HEK293 (cell line): Measurements from ENCODE around the gene C19orf33.

Experiments
- BCL11A ChIP-seq: fragments of 450-650 bp; formaldehyde crosslinking; IDR thresholded peaks from 2 replicates; pipeline ENCODE4 v1.5.1; 2016; ENCODE audit warnings: low read depth, missing biosample characterization, missing genetic modification characterization
- GLIS1 ChIP-seq: fragments of 450-650 bp; formaldehyde crosslinking; IDR thresholded peaks from 2 replicates; pipeline ENCODE4 v1.5.1; 2016; ENCODE audit warnings: missing biosample characterization, missing genetic modification characterization
- HOXC10 ChIP-seq: sonication (generic); formaldehyde crosslinking; IDR thresholded peaks from 2 replicates; pipeline ENCODE4 v1.8.1; 2023; ENCODE audit warnings: mild to moderate bottlenecking, missing genetic modification reagents
- KLF1 ChIP-seq: fragments of 450-650 bp; formaldehyde crosslinking; IDR thresholded peaks from 2 replicates; pipeline ENCODE4 v1.5.1; 2016; ENCODE audit warnings: missing biosample characterization, missing genetic modification characterization
- KLF9 ChIP-seq: fragments of 450-650 bp; formaldehyde crosslinking; IDR thresholded peaks from 2 replicates; pipeline ENCODE4 v1.5.1; 2016; ENCODE audit warnings: missing biosample characterization, missing genetic modification characterization, low read depth
- ZBTB44 ChIP-seq: fragments of 450-650 bp; IDR thresholded peaks from 2 replicates; pipeline ENCODE4 v1.5.1; 2018; ENCODE audit warnings: missing biosample characterization, mild to moderate bottlenecking, missing genetic modification characterization
- ZBTB48 ChIP-seq: fragments of 450-650 bp; formaldehyde crosslinking; IDR thresholded peaks from 2 replicates; pipeline ENCODE4 v1.5.1; 2016; ENCODE audit warnings: missing biosample characterization, missing genetic modification characterization
- ZEB2 ChIP-seq: fragments of 450-650 bp; formaldehyde crosslinking; IDR thresholded peaks from 2 replicates; pipeline ENCODE4 v1.5.1; 2016; ENCODE audit warnings: missing biosample characterization, missing genetic modification characterization
- ZFP37 ChIP-seq: fragments of 450-650 bp; formaldehyde crosslinking; IDR thresholded peaks from 2 replicates; pipeline ENCODE4 v1.5.1; 2016; ENCODE audit warnings: missing biosample characterization, missing genetic modification characterization
- ZNF10 ChIP-seq: fragments of 450-650 bp; formaldehyde crosslinking; IDR thresholded peaks from 2 replicates; pipeline ENCODE4 v1.5.1; 2017; ENCODE audit warnings: missing biosample characterization, missing genetic modification characterization
- ZNF133 ChIP-seq: fragments of 450-650 bp; formaldehyde crosslinking; IDR thresholded peaks from 2 replicates; pipeline ENCODE4 v1.5.1; 2016; ENCODE audit warnings: missing biosample characterization, missing genetic modification characterization
- ZNF148 ChIP-seq: fragments of 450-650 bp; formaldehyde crosslinking; IDR thresholded peaks from 2 replicates; pipeline ENCODE4 v1.5.0; 2017; ENCODE audit warnings: missing biosample characterization, missing genetic modification characterization, borderline replicate concordance
- ZNF18 ChIP-seq: fragments of 450-650 bp; formaldehyde crosslinking; IDR thresholded peaks from 2 replicates; pipeline ENCODE4 v1.5.1; 2016; ENCODE audit warnings: missing biosample characterization, missing genetic modification characterization
- ZNF2 ChIP-seq: fragments of 450-650 bp; formaldehyde crosslinking; IDR thresholded peaks from 2 replicates; pipeline ENCODE4 v1.5.1; 2016; ENCODE audit warnings: missing biosample characterization, missing genetic modification characterization
- ZNF24 ChIP-seq: fragments of 450-650 bp; formaldehyde crosslinking; IDR thresholded peaks from 2 replicates; pipeline ENCODE4 v1.5.1; 2016; ENCODE audit warnings: missing biosample characterization, missing genetic modification characterization
- ZNF274 ChIP-seq, 2 experiments: fragments of 200-500 bp in 1 of 2; fragments of 450-650 bp in 1 of 2; sonication (Bioruptor generic) in 1 of 2; formaldehyde crosslinking in 1 of 2; IDR thresholded peaks; 2 replicates each; pipeline versions ENCODE4 v1.5.1 to v1.6.1; 2014 to 2016; ENCODE audit warnings: borderline replicate concordance in 1 of 2, inconsistent platforms in 1 of 2, low read length in 1 of 2, missing biosample characterization in 1 of 2, missing genetic modification characterization in 1 of 2
- ZNF341 ChIP-seq: fragments of 450-650 bp; formaldehyde crosslinking; IDR thresholded peaks from 2 replicates; pipeline ENCODE4; 2016; ENCODE audit warnings: low read depth, missing biosample characterization, missing genetic modification characterization
- ZNF37A ChIP-seq: fragments of 450-650 bp; IDR thresholded peaks from 2 replicates; pipeline ENCODE4 v1.5.1; 2018; ENCODE audit warnings: missing biosample characterization, missing genetic modification characterization
- ZNF488 ChIP-seq: fragments of 450-650 bp; formaldehyde crosslinking; IDR thresholded peaks from 2 replicates; pipeline ENCODE4 v1.5.1; 2016; ENCODE audit warnings: missing biosample characterization, missing genetic modification characterization
- ZNF510 ChIP-seq: fragments of 450-650 bp; formaldehyde crosslinking; IDR thresholded peaks from 2 replicates; pipeline ENCODE4 v1.5.1; 2018; ENCODE audit warnings: mild to moderate bottlenecking, missing genetic modification characterization, missing biosample characterization; ENCODE audit not compliant: insufficient replicate concordance
- ZNF521 ChIP-seq: fragments of 450-650 bp; formaldehyde crosslinking; IDR thresholded peaks from 2 replicates; pipeline ENCODE4 v1.5.1; 2017; ENCODE audit warnings: missing biosample characterization, mild to moderate bottlenecking, missing genetic modification characterization
- ZNF548 ChIP-seq: fragments of 450-650 bp; formaldehyde crosslinking; IDR thresholded peaks from 2 replicates; pipeline ENCODE4 v1.5.1; 2016; ENCODE audit warnings: missing biosample characterization, missing genetic modification characterization
- ZNF571 ChIP-seq: fragments of 450-650 bp; formaldehyde crosslinking; IDR thresholded peaks from 2 replicates; pipeline ENCODE4 v1.5.0; 2017; ENCODE audit warnings: missing biosample characterization, missing genetic modification characterization
- ZNF658 ChIP-seq: fragments of 450-650 bp; formaldehyde crosslinking; IDR thresholded peaks from 2 replicates; pipeline ENCODE4; 2016; ENCODE audit warnings: missing biosample characterization, missing genetic modification characterization
- ZNF692 ChIP-seq: fragments of 450-650 bp; formaldehyde crosslinking; IDR thresholded peaks from 2 replicates; pipeline ENCODE4 v1.5.1; 2016; ENCODE audit warnings: missing biosample characterization, missing genetic modification characterization
- ZNF76 ChIP-seq: fragments of 450-650 bp; formaldehyde crosslinking; IDR thresholded peaks from 2 replicates; pipeline ENCODE4; 2016; ENCODE audit warnings: low read depth, missing biosample characterization, missing genetic modification characterization, borderline replicate concordance
- ZNF792 ChIP-seq: fragments of 450-650 bp; formaldehyde crosslinking; IDR thresholded peaks from 2 replicates; pipeline ENCODE4 v1.5.1; 2016; ENCODE audit warnings: missing biosample characterization, missing genetic modification characterization
- ZNF830 ChIP-seq: fragments of 450-650 bp; IDR thresholded peaks from 2 replicates; pipeline ENCODE4 v1.5.0; 2018; ENCODE audit warnings: missing biosample characterization, missing genetic modification characterization, low read depth, mild to moderate bottlenecking, moderate library complexity
- ZSCAN30 ChIP-seq: fragments of 450-650 bp; IDR thresholded peaks from 2 replicates; pipeline ENCODE4 v1.5.1; 2018; ENCODE audit warnings: missing biosample characterization, mild to moderate bottlenecking, missing genetic modification characterization, moderate library complexity

C19orf33 gene

GRCh38 chr19:38265213-38265861 is 38.7 kb upstream of the C19orf33 start (continued):
- TF ChIP-seq GLIS1 (tag by site-specific recombination), result no peak
- 0 out of 2 replicates have a peak, but pooled peaks have one; percentile 3 for TF ChIP-seq ZNF341 (tag by site-specific recombination)
- no peak for TF ChIP-seq ZNF76 (tag by site-specific recombination)
- TF ChIP-seq ZNF510 (tag by site-specific recombination), result no peak
- TF ChIP-seq ZNF488, result no peak
- 0 out of 2 replicates have a peak, but pooled peaks have one; percentile 5 for TF ChIP-seq ZNF792 (tag by site-specific recombination)
- peak; percentile 51; the same call in 1 of the 2 replicates for TF ChIP-seq KLF1 (tag by site-specific recombination)
- no peak for TF ChIP-seq HOXC10 (CRISPR knock-in tag)
- TF ChIP-seq ZNF37A (tag by site-specific recombination), result no peak
- TF ChIP-seq ZNF24 (tag by site-specific recombination), result no peak
- TF ChIP-seq ZNF830 (tag by site-specific recombination), result no peak
- no peak for TF ChIP-seq ZNF18 (tag by site-specific recombination)
- TF ChIP-seq BCL11A, result 0 out of 2 replicates have a peak, but pooled peaks have one; percentile 22
- TF ChIP-seq ZBTB44, result 0 out of 2 replicates have a peak, but pooled peaks have one; percentile 19
- TF ChIP-seq KLF9 (tag by site-specific recombination), result peak; percentile 72
- no peak for TF ChIP-seq ZNF10
- TF ChIP-seq ZNF548 (tag by site-specific recombination), result no peak
- 0 out of 2 replicates have a peak, but pooled peaks have one; percentile 24 for TF ChIP-seq ZNF133 (tag by site-specific recombination)
- no peak for TF ChIP-seq ZNF2 (tag by site-specific recombination)
- no peak for TF ChIP-seq ZNF571
- no peak for TF ChIP-seq ZNF692 (tag by site-specific recombination)
- TF ChIP-seq ZNF658 (tag by site-specific recombination), result no peak
- no peak for TF ChIP-seq ZBTB48 (tag by site-specific recombination)
- TF ChIP-seq ZNF274 (IDR thresholded peaks at IDR 0.05; ENCODE audit: low read length), result no peak
- no peak for TF ChIP-seq ZNF274 (tag by site-specific recombination; IDR thresholded peaks at IDR 0.05; ENCODE audit: borderline replicate concordance)
- TF ChIP-seq ZNF521, result no peak
- TF ChIP-seq ZNF148 (tag by site-specific recombination), result no peak
- no peak for TF ChIP-seq ZEB2 (tag by site-specific recombination)
- no peak for TF ChIP-seq ZFP37 (tag by site-specific recombination)
- TF ChIP-seq ZSCAN30, result no peak
